Loucy (cell line): ENCODE measurements around the gene ARHGAP26.

Experiments
- EZH2phosphoT487 ChIP-seq: fragments of 200-600 bp; IDR thresholded peaks from 2 replicates; pipeline ENCODE4 v1.6.1; 2018; ENCODE audit warnings: antibody characterized with exemption, mild to moderate bottlenecking, moderate library complexity, borderline replicate concordance
- TF ChIP-seq, protein P1 (sequence below): fragments of 200-600 bp; sonication (generic); conservative IDR thresholded peaks from 2 replicates; pipeline ENCODE4 v1.5.1; 2014; ENCODE audit warnings: mild to moderate bottlenecking, antibody characterized with exemption, low read length

DNA sequence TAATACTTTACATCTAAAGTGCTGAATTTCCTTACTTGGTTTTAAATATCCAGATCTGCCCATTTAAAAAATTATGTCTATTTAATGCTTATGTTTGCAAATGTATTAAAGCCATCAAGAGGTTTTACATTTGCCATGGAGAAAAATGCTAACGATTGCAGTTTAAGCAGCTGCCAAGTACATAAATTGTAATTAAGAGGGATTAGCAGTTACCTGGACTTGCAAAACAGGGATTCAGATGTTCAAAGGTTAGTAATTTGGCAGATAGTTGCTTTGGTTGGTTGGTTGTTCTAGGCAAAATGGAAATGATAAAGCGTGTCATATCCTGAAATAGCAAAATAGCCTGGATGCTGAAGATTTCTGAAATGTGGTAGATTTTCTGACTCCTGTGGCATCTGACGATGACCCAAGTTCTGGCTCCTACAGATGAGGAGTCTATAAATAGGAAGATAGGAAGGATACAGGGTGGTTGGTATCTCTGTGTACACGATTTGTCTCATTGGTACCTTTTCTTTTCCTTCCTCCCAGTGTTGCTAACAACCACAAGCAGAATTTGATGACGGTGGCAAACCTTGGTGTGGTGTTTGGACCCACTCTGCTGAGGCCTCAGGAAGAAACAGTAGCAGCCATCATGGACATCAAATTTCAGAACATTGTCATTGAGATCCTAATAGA lies 350.4 kb downstream of the ARHGAP26 start:
- TF ChIP-seq, protein P1, sequence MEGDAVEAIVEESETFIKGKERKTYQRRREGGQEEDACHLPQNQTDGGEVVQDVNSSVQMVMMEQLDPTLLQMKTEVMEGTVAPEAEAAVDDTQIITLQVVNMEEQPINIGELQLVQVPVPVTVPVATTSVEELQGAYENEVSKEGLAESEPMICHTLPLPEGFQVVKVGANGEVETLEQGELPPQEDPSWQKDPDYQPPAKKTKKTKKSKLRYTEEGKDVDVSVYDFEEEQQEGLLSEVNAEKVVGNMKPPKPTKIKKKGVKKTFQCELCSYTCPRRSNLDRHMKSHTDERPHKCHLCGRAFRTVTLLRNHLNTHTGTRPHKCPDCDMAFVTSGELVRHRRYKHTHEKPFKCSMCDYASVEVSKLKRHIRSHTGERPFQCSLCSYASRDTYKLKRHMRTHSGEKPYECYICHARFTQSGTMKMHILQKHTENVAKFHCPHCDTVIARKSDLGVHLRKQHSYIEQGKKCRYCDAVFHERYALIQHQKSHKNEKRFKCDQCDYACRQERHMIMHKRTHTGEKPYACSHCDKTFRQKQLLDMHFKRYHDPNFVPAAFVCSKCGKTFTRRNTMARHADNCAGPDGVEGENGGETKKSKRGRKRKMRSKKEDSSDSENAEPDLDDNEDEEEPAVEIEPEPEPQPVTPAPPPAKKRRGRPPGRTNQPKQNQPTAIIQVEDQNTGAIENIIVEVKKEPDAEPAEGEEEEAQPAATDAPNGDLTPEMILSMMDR: no peak
- TF ChIP-seq EZH2phosphoT487: no peak
